Activated T-cell treated with anti-CD3 and anti-CD28 coated beads, Interleukin-2, amount 50 U/mL, for 4 hours (primary cell): Measurements from ENCODE around the gene ARHGEF19. TPM values are rescaled to one million over a fixed set of nuclear protein-coding genes. Genes with fewer than 3 reads are reported as not detected.

Experiments used
- ATAC-seq, 2 donors: fragments of 200-7000 bp; cut with Tn5 transposase; one replicate each; pipeline ENCODE4 v1.10.0; 2021
- DNase-seq: peaks from one replicate; pipeline ENCODE4 v3.0.0-alpha.2; 2020
- H3K27me3 Mint-ChIP-seq: one replicate; pipeline ENCODE4 v1.8.0; 2021; ENCODE audit warnings: low read depth, mixed read lengths
- H3K36me3 Mint-ChIP-seq: one replicate; pipeline ENCODE4 v1.8.0; 2022; ENCODE audit warnings: mixed read lengths; ENCODE audit not compliant: insufficient read depth
- H3K4me1 Mint-ChIP-seq: one replicate; pipeline ENCODE4 v1.8.0; 2021; ENCODE audit warnings: low read depth, mixed read lengths
- H3K4me3 Mint-ChIP-seq: one replicate; pipeline ENCODE4 v1.8.0; 2021; ENCODE audit warnings: mild to moderate bottlenecking, moderate library complexity, mixed read lengths
- H3K9me3 Mint-ChIP-seq: one replicate; pipeline ENCODE4 v1.8.0; 2021; ENCODE audit warnings: mixed read lengths
- total RNA-seq, 3 donors: library from RNA; stranded (reverse); gene quantifications; one replicate each; pipeline ENCODE4 v1.2.1, GENCODE V29; 2021

ARHGEF19 gene
- total RNA-seq, 3 donors from 2014 or later: 10.6 to 16.6 (median 11.1) TPM

DNA sequence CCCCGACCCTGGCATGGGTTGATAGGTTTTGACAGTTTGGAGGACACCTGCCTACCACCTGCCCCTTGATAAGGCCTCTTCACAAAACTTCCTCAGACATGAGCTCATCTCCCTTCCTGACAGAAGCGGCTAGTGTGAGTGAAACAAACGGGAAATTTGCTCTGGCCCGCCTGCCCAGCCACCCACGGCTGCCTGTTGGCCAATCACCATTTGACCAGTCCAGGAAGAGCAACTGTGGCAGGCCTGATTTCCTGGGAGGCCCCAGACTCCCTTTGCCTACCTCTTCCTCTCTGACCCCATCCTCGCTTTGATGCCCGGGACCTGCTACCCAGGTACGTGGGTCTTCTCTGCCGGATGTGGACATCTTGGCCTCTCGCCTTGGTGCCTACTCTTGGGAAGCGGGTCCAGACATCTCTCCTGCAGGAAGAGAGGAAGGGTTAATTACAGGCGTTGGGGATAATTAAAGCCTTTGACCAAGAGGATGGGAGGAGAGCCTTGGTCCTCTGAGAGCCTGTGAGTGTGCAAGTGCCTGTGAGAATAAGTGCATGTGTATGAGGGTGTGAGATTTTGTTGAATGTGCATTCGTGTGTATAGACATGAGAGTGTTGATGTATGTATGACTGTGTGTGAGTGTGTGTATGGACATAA, 55.5 kb downstream of the ARHGEF19 start:
- no peaks in the 10 kb centered on the region for H3K9me3 Mint-ChIP-seq
- H3K4me1 Mint-ChIP-seq: peaks cover 50% of the 10 kb centered on the region
- ATAC-seq: no peak
- peak overlapping the region; percentile 5 for H3K4me3 Mint-ChIP-seq
- H3K36me3 Mint-ChIP-seq: no peaks in the 10 kb centered on the region
- H3K27me3 Mint-ChIP-seq: peaks cover 6% of the 10 kb centered on the region
- DNase-seq: no peak

DNA sequence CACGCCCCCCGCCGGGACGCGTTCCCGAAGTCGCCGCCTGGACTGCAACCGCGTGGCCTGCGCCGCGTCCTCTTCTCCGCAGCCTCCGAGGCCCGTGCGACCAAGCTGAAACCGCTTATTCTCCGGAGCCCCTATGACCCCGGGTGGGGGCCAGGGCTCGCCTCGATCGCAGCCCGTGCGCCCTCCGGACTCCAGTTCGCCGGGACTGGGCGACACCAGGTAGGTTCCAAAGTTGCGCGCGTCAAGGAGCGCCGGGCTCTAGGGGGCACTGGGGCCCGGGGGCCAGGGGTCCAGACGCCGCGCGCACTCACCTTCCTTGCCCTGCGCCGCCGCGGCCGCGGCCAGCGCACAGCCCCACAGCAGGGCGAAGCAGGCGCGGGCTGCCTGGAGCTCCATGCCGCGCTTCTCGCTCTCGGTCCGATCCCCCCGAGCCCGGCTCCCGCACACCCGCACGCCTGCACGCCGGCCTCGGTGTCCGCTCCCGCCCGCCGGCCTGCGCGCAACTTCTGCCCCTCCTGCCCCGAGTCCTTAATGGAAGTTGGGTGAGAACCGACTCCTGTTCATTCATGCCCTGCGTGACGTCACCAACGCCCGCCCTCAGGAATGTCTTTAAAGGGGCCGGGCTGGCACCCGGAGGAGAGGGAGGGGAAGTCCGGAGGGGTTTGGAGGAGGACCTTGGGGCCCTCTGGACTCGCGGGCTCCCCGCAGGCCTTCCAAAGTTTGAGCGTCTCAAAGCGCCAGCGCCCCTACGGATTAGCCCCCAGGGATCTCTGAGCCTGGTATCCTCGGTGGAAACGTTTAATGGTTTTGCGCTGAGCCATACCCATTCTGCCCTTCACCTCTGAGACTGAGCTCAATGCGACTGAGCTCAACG, 56.7 kb downstream of the ARHGEF19 start, which contains the start of gene EPHA2:
Gene EPHA2, minus strand, starts transcription at position 533 of the 874 bp plus-strand sequence. Its CDS starts 137 bp downstream, at position 396.
- peaks cover 42% of the 10 kb centered on the region for H3K4me1 Mint-ChIP-seq
- no peak for DNase-seq

DNA sequence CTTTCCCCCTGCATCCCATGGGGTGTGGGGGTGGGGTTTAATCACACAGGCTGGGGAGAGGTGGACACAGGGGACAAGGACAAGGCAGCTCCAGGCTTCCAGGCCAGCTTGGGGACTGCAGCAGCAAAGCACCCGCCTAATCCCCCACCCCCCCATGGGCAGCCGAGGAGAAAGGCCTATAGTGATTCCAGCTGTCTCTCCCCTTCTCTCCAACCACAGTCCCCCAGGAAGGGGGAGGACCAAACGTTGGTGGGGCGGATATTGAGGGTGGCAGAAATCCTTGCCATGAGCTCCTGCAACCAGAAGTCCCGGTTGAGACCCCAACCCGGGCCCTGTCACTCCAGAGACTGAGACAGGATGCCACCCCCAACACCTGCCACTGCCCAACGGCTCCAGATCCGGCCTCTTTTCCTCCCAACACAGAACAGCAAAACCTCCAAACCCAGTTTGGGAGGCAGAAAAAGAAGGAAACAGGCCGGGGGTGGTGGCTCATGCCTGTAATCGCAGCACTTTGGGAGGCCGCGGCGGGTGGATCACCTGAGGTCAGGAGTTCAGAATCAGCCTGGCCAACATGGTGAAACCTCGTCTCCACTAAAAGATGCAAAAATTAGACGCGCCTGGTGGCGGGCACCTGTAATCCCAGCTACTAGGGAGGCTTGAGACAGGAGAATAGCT, 58.3 kb downstream of the ARHGEF19 start:
- no peaks in the 10 kb centered on the region for H3K9me3 Mint-ChIP-seq
- ATAC-seq (no peak), DNase-seq (no peak)
- H3K4me1 Mint-ChIP-seq: peaks cover 44% of the 10 kb centered on the region
- peaks cover 8% of the 10 kb centered on the region for H3K27me3 Mint-ChIP-seq
- H3K36me3 Mint-ChIP-seq: no peaks in the 10 kb centered on the region
- H3K4me3 Mint-ChIP-seq: peak overlapping the region; percentile 68

More for the DNA sequence above, 56.7 kb downstream of the ARHGEF19 start, which contains the start of gene EPHA2:
- Mint-ChIP-seq H3K9me3 (no peaks in the 10 kb centered on the region), H3K4me3 (peak within 1 kb of the TSS; percentile 68), H3K27me3 (peaks cover 8% of the 10 kb centered on the region), H3K36me3 (no peaks in the 10 kb centered on the region)
- ATAC-seq: peak; percentile 18 to 30

- ATAC-seq (no peak), DNase-seq (no peak)
- Mint-ChIP-seq H3K27me3 (peaks cover 8% of the 10 kb centered on the region), H3K4me1 (peaks cover 40% of the 10 kb centered on the region), H3K9me3 (no peaks in the 10 kb centered on the region), H3K4me3 (no peak overlapping the region), H3K36me3 (no peaks in the 10 kb centered on the region)
Observed at GRCh38 chr1:16153096-16153998, 59.1 kb downstream of the ARHGEF19 start.

GRCh38 chr1:16152481-16153087, 59.9 kb downstream of the ARHGEF19 start:
- no peaks in the 10 kb centered on the region for H3K36me3 Mint-ChIP-seq
- ATAC-seq (no peak), DNase-seq (no peak)
- H3K9me3 Mint-ChIP-seq: no peaks in the 10 kb centered on the region
- H3K4me3 Mint-ChIP-seq: no peak overlapping the region
- peaks cover 33% of the 10 kb centered on the region for H3K4me1 Mint-ChIP-seq
- H3K27me3 Mint-ChIP-seq: peaks cover 8% of the 10 kb centered on the region

DNA sequence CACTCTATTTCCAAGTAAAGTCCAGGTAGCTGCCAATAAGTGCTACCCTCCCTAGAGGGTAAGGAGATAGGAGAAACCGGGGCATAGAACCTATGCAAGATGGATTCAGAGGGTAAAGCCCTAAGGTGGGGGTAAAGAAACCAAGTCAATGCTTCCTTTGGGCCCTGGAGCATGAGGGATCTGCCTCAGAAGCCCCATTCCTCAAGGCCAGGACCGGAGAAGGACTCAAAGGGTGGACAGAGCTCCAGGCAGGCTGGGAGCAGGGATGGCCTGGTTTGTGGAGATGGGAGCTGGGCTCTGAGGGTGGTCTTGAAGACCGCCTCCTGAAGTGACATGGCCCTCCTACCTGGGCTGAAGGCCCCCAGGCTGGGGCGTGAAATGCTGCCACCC, 60.5 kb downstream of the ARHGEF19 start:
- no peak for DNase-seq
- Mint-ChIP-seq H3K4me1 (peaks cover 27% of the 10 kb centered on the region), H3K4me3 (no peak overlapping the region), H3K36me3 (no peaks in the 10 kb centered on the region), H3K27me3 (peaks cover 8% of the 10 kb centered on the region), H3K9me3 (no peaks in the 10 kb centered on the region)
- no peak for ATAC-seq

DNA sequence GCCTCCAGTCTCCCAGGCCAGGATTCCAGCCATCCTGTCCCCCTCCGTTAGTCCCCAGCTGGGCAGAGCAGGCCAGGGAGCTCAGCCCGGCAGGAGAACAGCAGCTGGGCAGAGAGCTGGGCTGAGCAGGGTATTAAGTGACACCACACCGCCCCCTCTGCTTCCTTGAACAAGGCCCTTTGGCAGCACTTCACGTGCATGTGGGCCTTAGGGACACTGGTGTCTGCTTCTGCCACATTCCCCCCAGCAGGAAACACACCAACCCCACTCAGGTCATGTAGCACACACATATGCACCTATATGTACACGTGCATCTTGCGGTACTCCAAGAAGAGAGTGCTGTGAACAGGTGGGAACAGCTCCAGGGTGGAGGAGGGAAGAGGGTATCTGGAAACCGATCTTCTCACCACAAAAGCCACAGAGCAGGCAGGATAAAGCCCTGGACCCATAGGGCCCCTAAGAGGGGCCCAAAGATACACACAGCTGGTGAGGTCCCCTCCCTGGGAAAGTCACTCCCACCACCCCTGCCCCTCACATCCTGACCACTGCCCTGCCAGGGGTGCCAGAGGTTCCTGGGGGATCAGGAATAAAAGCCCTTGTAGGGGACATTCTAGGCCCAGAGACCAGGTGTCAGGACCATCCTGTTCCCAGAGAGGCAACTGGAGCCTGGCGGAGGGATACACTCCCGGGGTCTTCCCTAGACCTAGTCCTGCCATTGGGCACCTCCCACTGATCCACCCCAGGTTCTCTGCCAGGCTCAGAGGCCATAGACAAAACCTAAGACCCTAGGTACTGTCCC, 61.1 kb downstream of the ARHGEF19 start:
- Mint-ChIP-seq H3K4me1 (peaks cover 21% of the 10 kb centered on the region), H3K9me3 (no peaks in the 10 kb centered on the region), H3K27me3 (peaks cover 8% of the 10 kb centered on the region), H3K36me3 (no peaks in the 10 kb centered on the region), H3K4me3 (no peak overlapping the region)
- DNase-seq (no peak), ATAC-seq (no peak)

GRCh38 chr1:16150508-16150907, 61.9 kb downstream of the ARHGEF19 start:
- Mint-ChIP-seq H3K9me3 (no peaks in the 10 kb centered on the region), H3K4me3 (no peak overlapping the region), H3K27me3 (peaks cover 8% of the 10 kb centered on the region), H3K4me1 (peaks cover 18% of the 10 kb centered on the region), H3K36me3 (no peaks in the 10 kb centered on the region)
- ATAC-seq (no peak), DNase-seq (no peak)

DNA sequence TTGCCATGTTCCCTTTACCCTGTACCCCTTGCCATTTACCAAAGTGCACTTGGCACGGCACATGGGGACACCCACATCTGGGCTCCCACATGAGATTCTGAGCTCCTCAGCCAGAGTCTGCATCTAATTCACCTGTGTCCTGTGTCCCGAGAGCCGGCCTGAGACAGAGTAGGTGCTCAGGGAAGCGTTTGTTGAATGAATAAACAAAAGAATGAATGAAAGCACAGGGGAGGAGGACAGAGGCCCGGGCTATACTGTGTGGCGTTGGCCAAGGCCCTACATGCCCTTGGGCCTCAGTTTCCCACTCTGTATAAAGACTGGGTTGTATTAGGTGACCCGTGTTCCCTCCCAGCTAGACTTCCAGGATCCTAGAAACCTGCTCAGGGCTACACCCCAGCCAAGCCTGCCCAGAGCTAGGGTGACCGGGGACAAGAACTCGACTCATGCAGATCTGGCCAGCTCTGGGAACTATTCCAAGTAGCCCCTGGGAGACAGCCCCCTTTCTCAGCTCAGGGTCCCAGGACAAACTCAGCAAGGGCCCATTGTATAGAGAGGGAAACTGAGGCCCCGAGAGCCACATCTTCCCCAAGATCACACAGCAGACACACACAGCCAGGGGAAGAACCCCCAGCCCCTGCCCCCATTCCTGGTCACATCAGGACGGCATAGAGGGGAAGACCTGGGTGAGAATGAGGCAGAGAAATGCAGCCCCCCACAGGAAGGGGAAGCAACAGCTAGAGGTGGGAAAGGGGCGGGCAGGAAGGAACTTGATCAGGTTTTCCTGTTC, 62.6 kb downstream of the ARHGEF19 start:
- Mint-ChIP-seq H3K9me3 (no peaks in the 10 kb centered on the region), H3K4me1 (peaks cover 13% of the 10 kb centered on the region), H3K27me3 (peaks cover 7% of the 10 kb centered on the region), H3K36me3 (no peaks in the 10 kb centered on the region), H3K4me3 (no peak overlapping the region)
- no peak for ATAC-seq
- no peak for DNase-seq

GRCh38 chr1:16149146-16149545, 63.3 kb downstream of the ARHGEF19 start:
- H3K27me3 Mint-ChIP-seq: peaks cover 5% of the 10 kb centered on the region
- ATAC-seq: no peak
- H3K36me3 Mint-ChIP-seq: no peaks in the 10 kb centered on the region
- no peak for DNase-seq
- H3K4me1 Mint-ChIP-seq: peaks cover 6% of the 10 kb centered on the region
- H3K9me3 Mint-ChIP-seq: no peaks in the 10 kb centered on the region
- no peak overlapping the region for H3K4me3 Mint-ChIP-seq

- Mint-ChIP-seq H3K27me3 (peaks cover 5% of the 10 kb centered on the region), H3K4me1 (peaks cover 4% of the 10 kb centered on the region), H3K36me3 (no peaks in the 10 kb centered on the region), H3K4me3 (no peak overlapping the region), H3K9me3 (no peaks in the 10 kb centered on the region)
- DNase-seq (no peak), ATAC-seq (no peak)
Observed at GRCh38 chr1:16148329-16149092, 63.9 kb downstream of the ARHGEF19 start.
